HG03108 (cell line): ENCODE data around the gene SAP30BP.

ENCODE experiments used
- ATAC-seq: cut with Tn5 transposase; IDR thresholded peaks from one replicate; pipeline ENCODE4 v1.9.1; 2021; ENCODE audit warnings: moderate library complexity; ENCODE audit not compliant: unreplicated experiment

The SAP30BP gene

GRCh38 chr17:75755990-75756389, 88.9 kb downstream of the SAP30BP start:
- ATAC-seq = no peak

- ATAC-seq = no peak
Observed at GRCh38 chr17:75756451-75757085, 89.4 kb downstream of the SAP30BP start.

GRCh38 chr17:75757086-75757681, 90.0 kb downstream of the SAP30BP start:
- ATAC-seq = no peak
